22Rv1 (cell line): ENCODE measurements around the gene B3GNT4.
"Not testable (repeated sequence)": the region's sequence is repeated elsewhere in the genome, so short reads cannot be mapped to it uniquely, and the experiment has no call there.

Source experiments
- H3K27ac ChIP-seq: fragments of 450-650 bp; 2 replicates; pipeline ENCODE4 v1.5.1; 2017
- ZFX ChIP-seq: fragments of 450-650 bp; IDR thresholded peaks from 2 replicates; pipeline ENCODE4 v1.6.1; 2017; ENCODE audit warnings: antibody characterized with exemption, borderline replicate concordance
- TF ChIP-seq, protein P1 (sequence below): fragments of 450-650 bp; IDR thresholded peaks from 2 replicates; pipeline ENCODE4 v1.5.1; 2017; ENCODE audit warnings: mild to moderate bottlenecking

Gene B3GNT4

DNA sequence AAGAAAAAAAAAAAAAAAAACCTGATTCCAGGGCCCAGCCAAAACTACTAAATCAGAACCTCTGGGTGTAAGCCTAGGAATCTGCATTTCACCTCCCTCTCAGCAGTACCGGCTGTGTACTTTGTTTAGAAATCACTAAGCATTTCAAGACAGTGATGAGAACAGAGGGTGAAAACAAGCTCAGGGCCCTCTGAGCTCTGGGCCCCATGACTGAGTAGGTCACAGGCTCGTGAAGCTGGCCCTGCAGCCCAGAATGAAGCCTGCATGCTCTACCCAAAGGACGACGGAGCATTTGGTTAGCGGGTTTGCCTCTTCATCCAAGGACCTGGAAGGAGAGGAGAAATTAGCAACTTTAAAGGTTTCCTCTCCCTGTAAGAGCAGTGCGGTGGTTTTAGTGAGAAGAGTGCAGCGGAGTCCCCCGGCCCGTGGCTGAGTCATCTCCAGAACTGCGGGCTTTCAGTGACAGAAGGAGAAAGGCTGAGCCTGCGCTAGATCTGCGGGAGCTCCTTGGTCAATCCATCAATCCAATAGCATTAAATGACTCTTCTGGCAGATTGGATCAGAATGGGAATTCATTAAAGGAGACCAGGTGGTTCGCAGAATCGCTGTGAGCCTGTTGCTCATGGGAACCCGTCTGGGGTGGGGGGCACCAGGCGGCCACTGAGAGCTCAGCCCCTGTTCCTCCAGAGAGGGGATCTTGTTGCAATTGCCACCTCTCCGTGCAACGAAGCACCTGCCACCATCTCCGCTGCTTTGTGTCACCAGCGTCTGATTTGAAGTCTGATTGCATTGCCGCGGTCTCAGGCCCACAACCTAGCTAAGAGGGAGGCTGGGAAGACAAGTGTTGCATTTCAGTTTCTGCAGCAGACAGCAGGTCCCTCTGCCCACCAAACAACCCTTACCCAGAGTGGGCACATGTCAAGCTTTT lies 36.8 kb upstream of the B3GNT4 start:
- H3K27ac ChIP-seq, result no peak overlapping the region
- TF ChIP-seq, protein P1, sequence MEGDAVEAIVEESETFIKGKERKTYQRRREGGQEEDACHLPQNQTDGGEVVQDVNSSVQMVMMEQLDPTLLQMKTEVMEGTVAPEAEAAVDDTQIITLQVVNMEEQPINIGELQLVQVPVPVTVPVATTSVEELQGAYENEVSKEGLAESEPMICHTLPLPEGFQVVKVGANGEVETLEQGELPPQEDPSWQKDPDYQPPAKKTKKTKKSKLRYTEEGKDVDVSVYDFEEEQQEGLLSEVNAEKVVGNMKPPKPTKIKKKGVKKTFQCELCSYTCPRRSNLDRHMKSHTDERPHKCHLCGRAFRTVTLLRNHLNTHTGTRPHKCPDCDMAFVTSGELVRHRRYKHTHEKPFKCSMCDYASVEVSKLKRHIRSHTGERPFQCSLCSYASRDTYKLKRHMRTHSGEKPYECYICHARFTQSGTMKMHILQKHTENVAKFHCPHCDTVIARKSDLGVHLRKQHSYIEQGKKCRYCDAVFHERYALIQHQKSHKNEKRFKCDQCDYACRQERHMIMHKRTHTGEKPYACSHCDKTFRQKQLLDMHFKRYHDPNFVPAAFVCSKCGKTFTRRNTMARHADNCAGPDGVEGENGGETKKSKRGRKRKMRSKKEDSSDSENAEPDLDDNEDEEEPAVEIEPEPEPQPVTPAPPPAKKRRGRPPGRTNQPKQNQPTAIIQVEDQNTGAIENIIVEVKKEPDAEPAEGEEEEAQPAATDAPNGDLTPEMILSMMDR, result no peak
- no peak for TF ChIP-seq ZFX

DNA sequence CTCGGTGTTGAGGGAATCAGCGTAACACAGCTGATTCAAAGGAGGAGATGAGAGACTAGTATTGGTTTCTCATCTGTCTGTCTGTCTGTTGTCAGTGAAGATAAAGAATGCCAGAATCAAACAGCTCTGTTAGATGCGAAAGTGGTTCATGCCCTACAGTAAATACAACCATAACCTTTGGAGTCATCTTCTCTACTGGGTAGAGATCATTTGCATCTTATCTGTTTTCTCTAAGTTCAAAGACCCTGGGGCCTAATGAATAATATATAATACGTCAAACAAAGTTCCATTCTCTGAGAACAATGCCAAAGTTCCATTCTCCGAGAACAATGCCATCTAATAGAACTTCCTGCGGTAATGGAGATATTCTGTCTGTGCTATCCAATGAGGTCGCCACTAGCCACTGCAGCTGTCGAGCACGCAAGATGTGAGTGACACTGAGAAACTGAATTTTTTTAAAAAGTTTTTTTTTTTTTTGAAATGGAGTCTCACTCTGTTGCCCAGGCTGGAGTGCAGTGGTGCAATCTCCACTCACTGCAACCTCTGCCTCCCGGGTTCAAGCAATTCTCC lies 36.1 kb upstream of the B3GNT4 start:
- TF ChIP-seq, protein P1, result no peak
- no peak for TF ChIP-seq ZFX
- no peak overlapping the region for H3K27ac ChIP-seq

DNA sequence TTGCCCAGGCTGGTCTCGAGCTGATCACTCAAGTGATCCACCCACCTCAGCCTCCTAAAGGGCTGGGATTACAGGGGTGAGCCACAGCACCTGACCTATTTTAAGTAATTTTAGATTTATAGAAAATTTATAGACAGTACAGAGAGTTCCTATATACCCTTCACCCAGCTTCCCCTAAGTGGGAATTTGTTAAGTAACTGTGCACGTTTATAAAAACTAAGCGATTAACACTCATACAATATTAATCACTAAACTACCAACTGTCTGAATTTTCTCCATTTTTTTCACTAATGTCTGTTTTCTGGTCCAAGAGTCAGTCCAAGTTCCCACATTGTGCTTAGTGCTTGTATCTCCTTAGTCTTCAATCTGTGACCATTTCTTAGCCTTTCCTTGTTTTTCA lies 35.0 kb upstream of the B3GNT4 start:
- TF ChIP-seq, protein P1, result no peak
- TF ChIP-seq ZFX, result no peak
- H3K27ac ChIP-seq, result no peak overlapping the region

DNA sequence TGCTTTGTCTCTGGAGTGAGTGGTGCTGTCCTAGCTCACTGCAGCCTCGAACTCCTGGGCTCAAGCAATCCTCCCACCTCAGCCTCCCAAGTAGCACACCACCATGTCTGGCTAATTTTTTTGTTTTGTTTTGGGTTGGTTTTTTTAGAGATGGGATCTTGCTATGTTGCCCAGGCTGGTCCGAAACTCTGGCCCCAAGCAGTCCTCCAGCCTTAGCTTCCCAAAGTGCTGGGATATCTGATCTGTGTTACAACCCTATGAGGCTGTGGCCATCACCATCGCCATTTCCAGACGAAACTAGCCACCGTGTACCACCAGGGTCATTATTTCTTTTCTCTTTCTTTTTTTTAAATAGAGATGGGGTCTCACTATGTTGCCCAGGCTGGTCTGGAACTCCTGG lies 32.1 kb upstream of the B3GNT4 start:
- TF ChIP-seq, protein P1, result no peak
- TF ChIP-seq ZFX, result no peak
- H3K27ac ChIP-seq, result no peak overlapping the region

DNA sequence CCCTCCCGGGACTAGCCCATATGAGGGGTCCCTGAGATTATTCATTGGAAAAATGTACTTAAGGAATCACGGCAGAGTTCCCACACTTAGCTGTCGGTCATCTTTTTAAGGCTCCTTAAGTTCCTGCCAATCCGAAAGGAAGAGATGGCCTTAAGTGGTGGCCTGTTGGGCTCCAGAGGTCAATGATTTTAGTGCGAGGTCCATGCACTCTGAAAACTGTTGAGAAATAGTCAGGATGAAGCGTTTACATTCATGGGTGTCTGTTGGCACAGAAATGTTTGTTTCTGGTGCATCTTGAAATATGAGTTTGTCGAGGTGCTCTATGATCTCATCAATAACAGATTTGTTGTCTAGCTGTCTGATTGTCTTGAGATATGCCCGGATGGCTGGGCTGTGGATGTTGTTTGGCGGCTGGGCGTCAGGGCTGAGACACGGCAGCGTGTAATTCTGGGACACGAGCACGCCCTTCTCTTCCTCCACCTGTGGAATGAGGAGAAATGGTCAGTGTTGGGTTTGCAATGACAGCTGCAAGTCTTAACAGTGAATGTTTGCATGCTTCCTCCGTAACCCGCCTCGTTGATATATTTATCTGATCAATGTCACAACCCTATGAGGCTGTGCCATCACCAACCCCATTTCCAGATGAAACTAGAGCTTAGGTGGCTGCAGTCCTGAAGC lies 31.1 kb upstream of the B3GNT4 start:
- no peak overlapping the region for H3K27ac ChIP-seq
- TF ChIP-seq, protein P1, result no peak
- no peak for TF ChIP-seq ZFX

DNA sequence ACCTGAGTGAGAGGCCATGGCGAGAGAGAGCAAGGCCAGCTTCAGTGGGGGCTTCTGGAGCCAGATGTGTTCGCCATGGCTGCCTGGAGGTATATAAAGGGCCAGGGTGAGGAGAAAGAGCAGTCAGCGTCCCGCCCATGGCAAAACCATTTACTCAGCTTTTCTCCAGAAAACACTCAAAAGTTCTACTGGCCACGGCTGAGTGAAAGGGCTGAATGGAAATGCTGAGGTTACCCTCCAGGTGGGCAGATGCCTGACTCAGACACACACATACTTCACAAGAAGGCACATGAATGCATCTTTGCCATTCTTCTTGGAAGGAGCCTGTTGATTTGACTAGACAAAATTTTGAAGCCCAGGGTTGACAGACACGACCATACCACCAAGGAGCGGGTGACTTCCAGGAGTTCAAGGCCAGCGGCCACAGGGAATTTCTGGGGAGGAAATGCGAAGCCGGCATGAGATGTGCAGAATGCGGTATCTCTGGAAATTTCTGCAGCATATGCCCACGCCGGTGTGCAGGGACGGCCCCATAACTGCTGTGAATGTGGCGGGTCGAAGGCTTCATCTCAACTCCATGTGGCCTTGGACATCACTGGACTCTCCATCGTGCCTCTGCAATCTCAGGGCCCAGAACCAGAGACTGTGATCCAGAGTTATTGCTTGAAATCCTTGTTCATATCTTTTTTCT lies 29.2 kb upstream of the B3GNT4 start, which contains the start of gene IL31:
Gene IL31, minus strand, starts transcription at position 67 of the 691 bp plus-strand sequence. Its CDS starts 49 bp downstream, at position 18.
- no peak for TF ChIP-seq ZFX
- TF ChIP-seq, protein P1, result no peak

DNA sequence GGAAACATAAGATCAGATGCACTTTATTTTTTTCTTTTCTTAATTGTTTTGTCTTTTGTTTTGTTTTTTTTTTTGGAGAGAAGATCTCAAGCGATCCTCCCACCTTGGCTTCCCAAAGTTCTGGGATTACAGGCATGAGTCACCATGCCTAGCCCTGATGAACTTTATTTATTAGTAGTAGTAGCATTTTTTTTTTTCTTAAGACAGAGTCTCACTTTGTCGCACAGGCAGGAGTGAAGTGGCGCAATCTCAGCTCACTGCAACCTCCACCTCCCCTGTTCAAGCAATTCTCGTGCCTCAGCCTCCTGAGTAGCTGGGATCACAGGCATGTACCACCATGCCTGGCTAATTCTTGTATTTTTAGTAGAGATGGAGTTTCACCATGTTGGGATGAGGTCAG lies 27.0 kb upstream of the B3GNT4 start:
- H3K27ac ChIP-seq, result not testable (repeated sequence)

More for the DNA sequence above, 29.2 kb upstream of the B3GNT4 start, which contains the start of gene IL31:
- no peak within 1 kb of the TSS for H3K27ac ChIP-seq
